ENCODE data around the gene RAD51B. TPM values are rescaled to one million over a fixed set of nuclear protein-coding genes. Genes with fewer than 3 reads are reported as not detected.

The RAD51B gene
- total RNA-seq, 1 experiment from 2014 or later: 23.3 TPM

- ChIA-PET CTCF (no interaction called here), POLR2A (ENCODE audit: low non-redundant PET) (interaction anchor here (0.5 kb wide), 1 partner anchor 39 kb away, joined by 3 read pairs; no protein-coding TSS in a partner anchor)
- H3K9me3 ChIP-seq (ENCODE audit: low read depth, low read length, poor library complexity, severe bottlenecking): peaks cover 10% of the 10 kb centered on the region
- BruUV-seq (replicated peaks): no TSS peak
- intact Hi-C loops (cut with micrococcal nuclease; ENCODE audit: unreplicated experiment): no loop called here
- TF ChIP-seq CTCF (conservative IDR thresholded peaks at IDR 0.05; ENCODE audit: low read depth, low read length) (no peak), EZH2 (IDR thresholded peaks at IDR 0.05; ENCODE audit: borderline replicate concordance, low read depth, low read length, poor library complexity, severe bottlenecking) (no peak)
- H3K36me3 ChIP-seq (ENCODE audit: insufficient read depth, low read length, poor library complexity, severe bottlenecking): no peaks in the 10 kb centered on the region
- no peak overlapping the region for H3K27ac ChIP-seq (ENCODE audit: low read depth, low read length, poor library complexity, severe bottlenecking)
- H3K27me3 ChIP-seq (replicated peaks; ENCODE audit: insufficient read depth, low read depth, low read length, poor library complexity): no peaks in the 10 kb centered on the region
- DNase-seq (ENCODE audit: low spot score): no peak
- H3K4me1 ChIP-seq (ENCODE audit: insufficient read depth, low read length, poor library complexity, severe bottlenecking): peaks cover 4% of the 10 kb centered on the region
- no peak overlapping the region for H3K4me3 ChIP-seq (ENCODE audit: low read depth, low read length, poor library complexity, severe bottlenecking)
Measured at GRCh38 chr14:68643673-68644072, 824.1 kb downstream of the RAD51B start.

- CTCF ChIA-PET: no interaction called here
- no peak for DNase-seq (ENCODE audit: low spot score)
- H3K36me3 ChIP-seq (ENCODE audit: insufficient read depth, low read length, poor library complexity, severe bottlenecking): no peaks in the 10 kb centered on the region
Measured at GRCh38 chr14:68644101-68644500, 824.5 kb downstream of the RAD51B start.

GRCh38 chr14:68645371-68645770, 825.8 kb downstream of the RAD51B start:
- Histone ChIP-seq H3K27me3 (replicated peaks; ENCODE audit: insufficient read depth, low read depth, low read length, poor library complexity) (no peaks in the 10 kb centered on the region), H3K36me3 (ENCODE audit: insufficient read depth, low read length, poor library complexity, severe bottlenecking) (no peaks in the 10 kb centered on the region), H3K27ac (ENCODE audit: low read depth, low read length, poor library complexity, severe bottlenecking) (no peak overlapping the region), H3K4me3 (ENCODE audit: low read depth, low read length, poor library complexity, severe bottlenecking) (no peak overlapping the region), H3K4me1 (ENCODE audit: insufficient read depth, low read length, poor library complexity, severe bottlenecking) (peaks cover 13% of the 10 kb centered on the region), H3K9me3 (ENCODE audit: low read depth, low read length, poor library complexity, severe bottlenecking) (peaks cover 10% of the 10 kb centered on the region)
- TF ChIP-seq CTCF (conservative IDR thresholded peaks at IDR 0.05; ENCODE audit: low read depth, low read length): no peak
- TF ChIP-seq EZH2 (IDR thresholded peaks at IDR 0.05; ENCODE audit: borderline replicate concordance, low read depth, low read length, poor library complexity, severe bottlenecking): no peak
- CTCF ChIA-PET: no interaction called here
- intact Hi-C loops (cut with micrococcal nuclease; ENCODE audit: unreplicated experiment): no loop called here
- POLR2A ChIA-PET (ENCODE audit: low non-redundant PET): no interaction called here
- DNase-seq (ENCODE audit: low spot score): no peak
- no TSS peak for BruUV-seq (replicated peaks)

More at GRCh38 chr14:68644101-68644500, 824.5 kb downstream of the RAD51B start:
- H3K27me3 ChIP-seq (replicated peaks; ENCODE audit: insufficient read depth, low read depth, low read length, poor library complexity): no peaks in the 10 kb centered on the region
- POLR2A ChIA-PET (ENCODE audit: low non-redundant PET): no interaction called here
- H3K4me1 ChIP-seq (ENCODE audit: insufficient read depth, low read length, poor library complexity, severe bottlenecking): peaks cover 8% of the 10 kb centered on the region
- H3K9me3 ChIP-seq (ENCODE audit: low read depth, low read length, poor library complexity, severe bottlenecking): peaks cover 10% of the 10 kb centered on the region
- no peak overlapping the region for H3K4me3 ChIP-seq (ENCODE audit: low read depth, low read length, poor library complexity, severe bottlenecking)
- TF ChIP-seq CTCF (conservative IDR thresholded peaks at IDR 0.05; ENCODE audit: low read depth, low read length) (no peak), EZH2 (IDR thresholded peaks at IDR 0.05; ENCODE audit: borderline replicate concordance, low read depth, low read length, poor library complexity, severe bottlenecking) (no peak)
- intact Hi-C loops (cut with micrococcal nuclease; ENCODE audit: unreplicated experiment): no loop called here
- no peak overlapping the region for H3K27ac ChIP-seq (ENCODE audit: low read depth, low read length, poor library complexity, severe bottlenecking)
- BruUV-seq (replicated peaks): no TSS peak

Data from A673 (cell line).